GM13977 (cell line): Measurements from ENCODE around the gene CIT.

Experiments used
- DNase-seq: peaks from one replicate; pipeline ENCODE4 v3.0.0; 2012; ENCODE audit warnings: low spot score
- in situ Hi-C: fragments of 300-500 bp; cut with MboI; formaldehyde crosslinking; loops from one replicate; pipeline ENCODE4 v1.12.0; 2022; ENCODE audit warnings: low sequenced_read_pairs, low pct_unique_long_range_greater_than_20kb, mixed read lengths, inconsistent platforms; ENCODE audit not compliant: unreplicated experiment
- TF ChIP-seq, protein P1 (sequence below): IDR thresholded peaks from 2 replicates; pipeline ENCODE4 v1.5.1; 2012; ENCODE audit warnings: mild to moderate bottlenecking, control low read depth; ENCODE audit not compliant: insufficient read depth; ENCODE audit errors: extremely low read depth, missing control alignments

The CIT gene

DNA sequence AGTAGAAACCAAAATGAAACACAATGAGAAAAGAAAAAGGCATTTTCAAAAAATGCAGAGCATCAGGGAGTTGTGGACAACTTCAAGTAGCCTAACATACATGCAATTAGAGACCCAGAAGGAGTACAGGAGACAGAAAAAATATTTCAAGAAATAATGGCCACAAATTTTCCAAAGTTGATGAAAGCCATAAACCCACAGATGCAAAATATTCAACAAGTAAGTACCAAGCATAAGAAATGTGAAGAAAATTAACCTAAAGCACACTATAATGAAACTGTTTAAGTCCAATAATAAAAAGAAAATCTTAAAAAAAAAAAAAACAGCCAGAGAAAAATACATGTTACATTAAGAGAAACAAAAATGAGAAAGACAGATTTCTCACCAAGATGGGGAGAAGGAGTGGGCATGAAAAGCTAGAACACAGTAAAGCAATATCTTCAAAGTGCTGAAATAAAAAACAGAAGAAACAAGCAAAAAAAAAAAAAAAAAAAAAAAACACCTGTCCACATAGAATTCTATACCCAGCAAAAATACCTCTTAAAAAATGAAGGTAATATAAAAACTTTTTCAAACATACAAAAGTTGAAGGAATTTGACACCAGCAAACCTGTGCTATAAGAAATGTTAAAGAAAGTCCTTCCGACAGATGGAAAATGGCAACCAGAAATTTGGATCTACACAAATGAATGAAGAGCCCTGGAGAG lies 132.1 kb downstream of the CIT start:
- no peak for DNase-seq
- TF ChIP-seq, protein P1, sequence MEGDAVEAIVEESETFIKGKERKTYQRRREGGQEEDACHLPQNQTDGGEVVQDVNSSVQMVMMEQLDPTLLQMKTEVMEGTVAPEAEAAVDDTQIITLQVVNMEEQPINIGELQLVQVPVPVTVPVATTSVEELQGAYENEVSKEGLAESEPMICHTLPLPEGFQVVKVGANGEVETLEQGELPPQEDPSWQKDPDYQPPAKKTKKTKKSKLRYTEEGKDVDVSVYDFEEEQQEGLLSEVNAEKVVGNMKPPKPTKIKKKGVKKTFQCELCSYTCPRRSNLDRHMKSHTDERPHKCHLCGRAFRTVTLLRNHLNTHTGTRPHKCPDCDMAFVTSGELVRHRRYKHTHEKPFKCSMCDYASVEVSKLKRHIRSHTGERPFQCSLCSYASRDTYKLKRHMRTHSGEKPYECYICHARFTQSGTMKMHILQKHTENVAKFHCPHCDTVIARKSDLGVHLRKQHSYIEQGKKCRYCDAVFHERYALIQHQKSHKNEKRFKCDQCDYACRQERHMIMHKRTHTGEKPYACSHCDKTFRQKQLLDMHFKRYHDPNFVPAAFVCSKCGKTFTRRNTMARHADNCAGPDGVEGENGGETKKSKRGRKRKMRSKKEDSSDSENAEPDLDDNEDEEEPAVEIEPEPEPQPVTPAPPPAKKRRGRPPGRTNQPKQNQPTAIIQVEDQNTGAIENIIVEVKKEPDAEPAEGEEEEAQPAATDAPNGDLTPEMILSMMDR = no peak
- in situ Hi-C loops = no loop called here

DNA sequence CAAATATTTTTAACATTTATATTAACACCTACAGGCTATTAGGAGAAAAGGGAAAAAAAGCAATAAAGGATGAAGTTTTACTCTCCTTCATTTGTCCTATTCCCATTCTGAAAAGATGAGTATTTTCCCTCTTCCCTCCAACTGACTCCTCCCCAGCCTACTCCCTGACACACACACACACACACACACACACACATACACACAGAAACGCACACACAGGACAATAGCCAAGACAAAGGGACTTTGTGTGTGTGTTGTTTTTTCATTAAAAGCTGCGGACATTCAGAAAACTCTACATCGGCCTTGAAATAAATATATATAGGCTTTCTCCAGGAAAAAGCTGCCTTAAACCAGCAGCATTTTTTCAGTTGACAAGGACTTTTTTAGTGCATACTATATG lies 134.4 kb downstream of the CIT start:
- TF ChIP-seq, protein P1 = no peak
- DNase-seq = no peak
- in situ Hi-C loops = no loop called here

DNA sequence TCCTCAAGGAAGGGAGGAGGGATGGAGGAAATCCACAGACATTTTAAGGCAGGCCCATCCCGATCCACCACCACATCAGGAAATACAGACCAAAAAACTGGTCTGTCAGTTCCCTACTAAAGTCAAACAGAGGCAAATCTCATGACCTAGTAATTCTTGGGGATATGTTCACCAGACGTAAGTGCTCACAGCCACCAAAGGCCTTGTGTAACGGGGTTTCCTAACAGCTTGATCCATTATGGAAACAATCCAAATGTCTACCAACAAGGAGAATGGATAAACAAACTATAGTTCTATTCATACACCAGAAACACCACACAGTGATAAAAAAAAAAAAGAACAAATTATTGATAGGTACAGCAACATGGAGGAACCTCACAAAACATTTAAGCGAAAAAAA lies 136.3 kb downstream of the CIT start:
- DNase-seq = no peak
- TF ChIP-seq, protein P1 = no peak
- in situ Hi-C loops = no loop called here

DNA sequence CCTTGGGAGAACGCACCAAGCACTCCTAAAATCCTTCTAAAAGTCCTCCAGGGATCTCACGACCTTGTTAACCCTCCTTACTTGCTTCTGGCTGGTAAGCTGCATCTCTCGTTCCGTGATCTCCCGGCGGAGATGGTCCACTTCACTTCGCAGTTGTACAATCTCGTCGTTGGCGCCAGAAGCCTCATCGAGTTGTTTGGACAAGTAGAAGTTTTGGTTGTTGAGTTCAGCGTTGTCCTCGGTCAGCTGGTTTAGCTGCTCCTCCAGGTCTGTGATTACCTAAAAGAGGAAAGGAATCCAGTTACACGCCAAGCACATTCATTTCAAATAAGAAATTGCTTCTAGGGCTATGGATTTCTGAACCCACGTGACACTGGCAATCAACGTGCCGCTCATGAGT lies 142.0 kb downstream of the CIT start:
- in situ Hi-C loops = no loop called here
- TF ChIP-seq, protein P1 = no peak
- no peak for DNase-seq

DNA sequence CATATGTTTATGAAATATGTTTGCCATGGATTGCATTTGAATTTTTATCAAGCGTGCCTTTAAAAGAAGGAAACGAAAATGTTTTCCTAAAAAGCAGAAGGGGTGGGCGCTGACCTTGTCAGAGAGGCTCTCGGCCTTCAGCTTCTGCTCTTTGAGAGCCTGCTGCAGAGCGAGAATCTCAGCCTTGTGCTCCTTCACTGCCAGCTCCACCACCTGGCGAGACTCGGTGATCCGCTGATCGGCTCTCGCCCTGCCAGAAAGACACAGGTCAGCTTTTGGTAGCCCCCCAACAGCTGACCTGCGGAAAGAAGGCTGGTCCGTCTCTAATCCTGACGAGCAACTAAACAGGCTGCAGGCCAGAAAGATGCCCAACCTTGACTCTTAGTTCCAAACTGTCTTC lies 146.7 kb downstream of the CIT start:
- TF ChIP-seq, protein P1 = no peak
- in situ Hi-C loops = no loop called here

DNA sequence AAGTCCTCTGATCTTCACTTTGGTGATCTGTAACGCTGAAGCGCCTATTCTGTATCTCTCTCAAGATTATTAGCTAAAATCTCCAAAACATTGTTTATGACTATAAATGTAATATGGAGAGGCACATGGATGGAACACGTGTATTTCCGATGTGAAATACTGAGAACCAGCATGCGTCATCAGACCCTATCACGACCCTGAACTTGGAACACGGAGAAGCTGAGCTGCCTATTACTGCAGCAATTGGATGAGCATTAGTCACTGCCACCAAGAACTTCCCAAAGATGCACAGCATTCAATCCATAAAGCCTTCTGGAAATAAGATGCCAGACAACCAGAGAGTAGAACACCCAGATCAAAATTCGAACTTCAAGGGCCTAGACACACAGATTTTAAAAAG lies 147.2 kb downstream of the CIT start:
- in situ Hi-C loops = no loop called here
- TF ChIP-seq, protein P1 = no peak
- no peak for DNase-seq

More for the DNA sequence above, 146.7 kb downstream of the CIT start:
- DNase-seq = no peak
